Astrocyte (in vitro differentiated cells and primary cell): ENCODE measurements around the gene LMX1B. TPM values are rescaled to one million over a fixed set of nuclear protein-coding genes. Genes with fewer than 3 reads are reported as not detected.

ENCODE experiments used
- DNase-seq: peaks from one replicate; pipeline ENCODE4 v3.0.0-alpha.2; 2010; ENCODE audit warnings: low read depth
- FAIRE-seq: peaks from 2 replicates; lab custom pipeline; 2011; peaks lifted over from hg19 to GRCh38; lab: Jason Lieb, UNC
- H2AFZ ChIP-seq: 2 replicates; pipeline ENCODE4 v1.6.0; 2012; ENCODE audit warnings: low read depth, low read length, inconsistent platforms
- H3K27ac ChIP-seq: 2 replicates; pipeline ENCODE4 v1.5.1; 2011; ENCODE audit warnings: low read depth, low read length, inconsistent platforms
- H3K27me3 ChIP-seq: 2 replicates; pipeline ENCODE4 v1.6.0; 2011; ENCODE audit warnings: low read length, inconsistent platforms; ENCODE audit not compliant: insufficient read depth
- H3K36me3 ChIP-seq: 2 replicates; pipeline ENCODE4 v1.5.1; 2011; ENCODE audit warnings: low read length, inconsistent platforms; ENCODE audit not compliant: insufficient read depth
- H3K4me1 ChIP-seq: 2 replicates; pipeline ENCODE4 v1.5.1; 2011; ENCODE audit warnings: low read length, inconsistent platforms; ENCODE audit not compliant: insufficient read depth
- H3K4me2 ChIP-seq: 2 replicates; pipeline ENCODE4 v1.6.0; 2012; ENCODE audit warnings: low read length, inconsistent platforms
- H3K4me3 ChIP-seq: 2 replicates; pipeline ENCODE4 v1.5.1; 2011; ENCODE audit warnings: low read depth, mild to moderate bottlenecking, low read length, inconsistent platforms; ENCODE audit not compliant: insufficient read depth
- H3K79me2 ChIP-seq: 2 replicates; pipeline ENCODE4 v1.6.0; 2012; ENCODE audit warnings: mild to moderate bottlenecking, low read length, inconsistent platforms; ENCODE audit not compliant: insufficient read depth
- H3K9ac ChIP-seq: 2 replicates; pipeline ENCODE4 v1.6.0; 2012; ENCODE audit warnings: mild to moderate bottlenecking, low read length, inconsistent platforms
- H3K9me3 ChIP-seq: 2 replicates; pipeline ENCODE4 v1.5.1; 2012; ENCODE audit warnings: low read depth, mild to moderate bottlenecking, low read length, inconsistent platforms; ENCODE audit not compliant: insufficient read depth
- H4K20me1 ChIP-seq: 2 replicates; pipeline ENCODE4 v1.6.0; 2012; ENCODE audit warnings: low read length, inconsistent platforms; ENCODE audit not compliant: insufficient read depth
- H3K27ac Mint-ChIP-seq: one replicate; pipeline ENCODE4 v1.8.0; 2021; ENCODE audit warnings: mild to moderate bottlenecking, mixed read lengths; ENCODE audit not compliant: unreplicated experiment
- H3K27me3 Mint-ChIP-seq: one replicate; pipeline ENCODE4 v1.8.0; 2021; ENCODE audit warnings: low read depth, mixed read lengths; ENCODE audit not compliant: unreplicated experiment
- H3K36me3 Mint-ChIP-seq: one replicate; pipeline ENCODE4 v1.8.0; 2021; ENCODE audit warnings: low read depth, mixed read lengths; ENCODE audit not compliant: unreplicated experiment
- H3K4me1 Mint-ChIP-seq: one replicate; pipeline ENCODE4 v1.8.0; 2021; ENCODE audit warnings: low read depth, mixed read lengths; ENCODE audit not compliant: unreplicated experiment
- H3K4me3 Mint-ChIP-seq: one replicate; pipeline ENCODE4 v1.8.0; 2021; ENCODE audit warnings: mild to moderate bottlenecking, moderate library complexity, mixed read lengths; ENCODE audit not compliant: unreplicated experiment
- H3K9me3 Mint-ChIP-seq: one replicate; pipeline ENCODE4 v1.8.0; 2021; ENCODE audit warnings: mild to moderate bottlenecking, mixed read lengths; ENCODE audit not compliant: unreplicated experiment
- CTCF ChIP-seq: IDR thresholded peaks from 2 replicates; pipeline ENCODE4 v1.5.1; 2011; ENCODE audit warnings: low read depth, mild to moderate bottlenecking, inconsistent platforms, low read length, moderate library complexity; ENCODE audit not compliant: insufficient read depth
- EZH2 ChIP-seq: IDR thresholded peaks from 2 replicates; pipeline ENCODE4 v1.6.1; 2012; ENCODE audit warnings: mild to moderate bottlenecking, low read length, inconsistent platforms; ENCODE audit not compliant: insufficient read depth
- total RNA-seq: library from RNA; stranded (reverse); gene quantifications from 2 replicates; pipeline ENCODE4 v1.2.1, GENCODE V29; 2021

LMX1B gene
- total RNA-seq, 1 donor from 2014 or later, result 0.45 TPM

- Mint-ChIP-seq H3K9me3 (peaks cover 8% of the 10 kb centered on the region), H3K4me3 (no peak overlapping the region), H3K4me1 (peaks cover 3% of the 10 kb centered on the region), H3K36me3 (no peaks in the 10 kb centered on the region), H3K27me3 (peaks cover 79% of the 10 kb centered on the region), H3K27ac (peak overlapping the region; percentile 66)
- H3K27me3 ChIP-seq, result peaks cover 96% of the 10 kb centered on the region
- H3K27ac ChIP-seq, result no peak overlapping the region
- H3K4me1 ChIP-seq, result no peaks in the 10 kb centered on the region
- no peaks in the 10 kb centered on the region for H3K9me3 ChIP-seq
- H2AFZ ChIP-seq, result no peak overlapping the region
- H3K4me2 ChIP-seq, result no peak overlapping the region
- H4K20me1 ChIP-seq, result peaks cover 9% of the 10 kb centered on the region
- no peak overlapping the region for H3K4me3 ChIP-seq
- DNase-seq, result no peak
- TF ChIP-seq EZH2 (peak; percentile 59), CTCF (no peak)
- no peak for FAIRE-seq
- no peaks in the 10 kb centered on the region for H3K79me2 ChIP-seq
- no peaks in the 10 kb centered on the region for H3K36me3 ChIP-seq
- no peak overlapping the region for H3K9ac ChIP-seq
Observed at GRCh38 chr9:126621919-126622735, 8.4 kb downstream of the LMX1B start.

- H3K36me3 Mint-ChIP-seq, result no peaks in the 10 kb centered on the region
- H3K4me3 ChIP-seq, result no peak overlapping the region
Observed at GRCh38 chr9:126623314-126623666, 9.6 kb downstream of the LMX1B start.

More at GRCh38 chr9:126623314-126623666, 9.6 kb downstream of the LMX1B start:
- no peak overlapping the region for H3K27ac ChIP-seq
- Mint-ChIP-seq H3K9me3 (peaks cover 8% of the 10 kb centered on the region), H3K27ac (no peak overlapping the region), H3K4me1 (peaks cover under 1% of the 10 kb centered on the region), H3K27me3 (peaks cover 80% of the 10 kb centered on the region), H3K4me3 (no peak overlapping the region)
- TF ChIP-seq EZH2, result no peak
- TF ChIP-seq CTCF, result no peak
- no peaks in the 10 kb centered on the region for H3K36me3 ChIP-seq
- H3K79me2 ChIP-seq, result no peaks in the 10 kb centered on the region
- no peak for DNase-seq
- peaks cover 96% of the 10 kb centered on the region for H3K27me3 ChIP-seq
- no peaks in the 10 kb centered on the region for H3K4me1 ChIP-seq
- H4K20me1 ChIP-seq, result peaks cover 9% of the 10 kb centered on the region
- H3K9ac ChIP-seq, result no peak overlapping the region
- H3K9me3 ChIP-seq, result no peaks in the 10 kb centered on the region
- no peak overlapping the region for H2AFZ ChIP-seq
- no peak overlapping the region for H3K4me2 ChIP-seq
- no peak for FAIRE-seq
